HG03354 (cell line): ENCODE data around the gene LMCD1.

Experiments
- ATAC-seq: cut with Tn5 transposase; IDR thresholded peaks from one replicate; pipeline ENCODE4 v1.9.1; 2021; ENCODE audit warnings: mild to moderate bottlenecking; ENCODE audit not compliant: unreplicated experiment, poor library complexity, severe bottlenecking

Gene LMCD1

GRCh38 chr3:8529738-8530525, 28.3 kb downstream of the LMCD1 start:
- ATAC-seq, result no peak

GRCh38 chr3:8530581-8530980, 29.0 kb downstream of the LMCD1 start:
- ATAC-seq, result no peak

GRCh38 chr3:8532251-8532871, 30.7 kb downstream of the LMCD1 start:
- no peak for ATAC-seq

GRCh38 chr3:8536096-8537056, 34.8 kb downstream of the LMCD1 start:
- ATAC-seq, result no peak

GRCh38 chr3:8537440-8537839, 35.8 kb downstream of the LMCD1 start:
- ATAC-seq, result no peak

GRCh38 chr3:8538223-8538622, 36.6 kb downstream of the LMCD1 start:
- no peak for ATAC-seq

- ATAC-seq, result no peak
Observed at GRCh38 chr3:8538913-8539312, 37.3 kb downstream of the LMCD1 start.

GRCh38 chr3:8539419-8539818, 37.8 kb downstream of the LMCD1 start:
- no peak for ATAC-seq

GRCh38 chr3:8540456-8540855, 38.8 kb downstream of the LMCD1 start:
- no peak for ATAC-seq

GRCh38 chr3:8541486-8541885, 39.9 kb downstream of the LMCD1 start:
- no peak for ATAC-seq

GRCh38 chr3:8542190-8543135, 40.8 kb downstream of the LMCD1 start:
- no peak for ATAC-seq

GRCh38 chr3:8546609-8547008, 45.0 kb downstream of the LMCD1 start:
- ATAC-seq, result no peak

- ATAC-seq, result no peak
Observed at GRCh38 chr3:8548502-8549275, 47.1 kb downstream of the LMCD1 start.

GRCh38 chr3:8549354-8549753, 47.7 kb downstream of the LMCD1 start:
- no peak for ATAC-seq

- no peak for ATAC-seq
Observed at GRCh38 chr3:8550611-8551010, 49.0 kb downstream of the LMCD1 start.

GRCh38 chr3:8552223-8552762, 50.7 kb downstream of the LMCD1 start:
- no peak for ATAC-seq

- no peak for ATAC-seq
Observed at GRCh38 chr3:8553405-8553804, 51.8 kb downstream of the LMCD1 start.

GRCh38 chr3:8554696-8555095, 53.1 kb downstream of the LMCD1 start:
- ATAC-seq, result no peak
